CD4-positive, alpha-beta T cell treated with Interleukin-12 subunit alpha and Interleukin-12 subunit beta, for 1 hour (primary cell): ENCODE measurements around the gene RIN3.
A peak's percentile ranks its signal among the peaks of the same experiment; 100 is the strongest.

ENCODE experiments used
- DNase-seq: peaks from one replicate; pipeline ENCODE4 v3.0.0-alpha.2; 2020

RIN3 gene

DNA sequence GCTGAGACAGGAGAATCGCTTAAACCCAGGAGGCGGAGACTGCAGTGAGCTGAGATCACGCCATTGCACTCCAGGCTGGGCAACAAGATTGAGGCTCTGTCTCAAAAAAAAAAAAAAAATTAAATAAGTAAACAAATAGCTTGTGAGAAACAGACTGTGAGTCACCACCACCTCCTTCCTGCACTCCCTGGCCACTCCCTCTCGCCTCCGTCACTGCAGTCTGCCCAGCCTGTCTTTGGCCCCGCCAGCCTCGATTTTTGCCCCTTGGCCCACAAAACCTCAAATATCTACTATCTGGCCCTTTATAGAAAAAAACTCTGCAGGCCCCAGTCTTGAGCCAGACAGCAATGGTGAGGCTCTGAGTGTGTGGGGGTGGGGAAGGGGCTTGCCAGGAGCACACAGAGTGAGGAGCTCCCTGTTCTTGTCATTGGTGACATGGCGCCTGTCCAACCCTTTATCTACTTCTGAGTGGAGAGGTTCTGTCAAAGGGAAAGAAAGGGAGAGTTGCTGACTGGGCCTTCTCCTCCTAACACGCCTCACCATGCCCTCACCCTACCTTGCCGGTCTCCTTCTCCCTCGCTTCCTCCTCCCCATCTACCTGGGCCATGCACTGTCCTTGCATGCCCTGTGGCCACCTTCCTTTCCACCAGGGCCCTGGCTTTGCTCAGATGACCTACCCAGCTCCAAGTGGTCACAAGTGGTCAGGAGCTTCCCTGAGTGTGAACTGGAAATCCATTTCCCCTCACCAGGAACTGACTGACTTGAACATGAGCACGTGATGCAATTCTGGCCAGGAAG lies 212.8 kb downstream of the RIN3 start:
- peak; percentile 51 for DNase-seq

GRCh38 chr14:92726933-92727262 lies 213.3 kb downstream of the RIN3 start:
- DNase-seq: no peak

DNA sequence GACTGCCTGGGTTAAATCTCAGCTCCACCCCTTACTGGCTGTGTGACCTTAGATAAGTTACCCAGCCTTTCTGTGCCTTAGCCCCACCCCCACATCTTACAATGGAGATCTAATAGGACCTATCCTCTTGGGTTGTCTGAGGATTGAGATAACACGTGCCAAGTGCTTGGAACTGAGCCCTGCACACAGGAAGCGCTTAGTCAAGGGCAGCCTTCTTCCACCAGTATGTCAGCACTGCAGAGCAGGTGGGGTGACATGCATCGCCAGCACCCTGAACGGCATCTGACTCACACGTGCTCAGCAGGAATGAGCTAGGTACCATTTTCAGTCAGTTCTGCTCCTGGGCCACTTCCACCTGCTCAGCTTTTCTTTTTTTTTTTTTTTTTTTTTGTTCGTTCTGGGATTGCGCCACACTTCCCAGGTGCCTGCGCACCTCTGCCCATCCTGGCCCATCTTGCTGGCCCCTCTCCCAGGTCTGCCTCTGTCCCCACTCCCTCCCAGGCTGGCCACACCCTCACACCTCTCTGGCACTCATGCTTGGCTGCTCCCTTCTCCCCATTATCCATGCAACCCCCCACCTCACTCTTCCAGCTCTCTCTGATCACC lies 215.3 kb downstream of the RIN3 start:
- DNase-seq: no peak

DNA sequence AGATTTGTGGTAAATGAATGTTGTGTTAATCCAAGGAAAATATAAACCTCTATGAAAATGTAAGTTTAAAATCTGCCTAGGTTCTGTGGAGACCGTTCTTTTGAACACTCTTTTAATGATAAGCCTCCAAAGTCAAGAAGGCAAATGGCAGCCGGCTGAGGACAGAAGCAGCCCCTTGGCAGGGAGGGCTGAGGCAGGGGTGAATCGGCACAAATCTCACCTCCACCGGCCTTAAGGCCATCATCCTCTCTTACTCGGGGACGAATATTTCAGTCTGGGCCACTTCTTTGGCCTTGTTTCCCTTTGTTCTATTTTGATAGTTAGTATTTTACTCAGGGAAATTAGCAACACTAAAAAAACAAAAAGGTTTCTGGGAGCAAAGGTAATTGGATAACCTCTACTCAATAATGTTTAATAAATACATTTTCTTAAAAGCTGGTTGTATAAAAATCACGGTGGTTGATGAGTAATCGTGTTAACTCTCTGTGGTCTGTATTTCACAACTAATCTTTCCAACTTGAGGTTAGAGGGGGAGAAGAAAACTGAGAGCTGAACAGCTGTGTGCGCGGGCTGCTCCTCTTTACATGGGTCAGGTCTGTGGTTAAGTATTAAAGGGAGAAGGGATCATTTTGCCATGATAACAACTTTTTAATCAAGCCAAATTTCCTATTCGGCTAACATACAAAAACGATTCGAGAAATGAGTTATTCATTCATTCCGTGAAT lies 216.2 kb downstream of the RIN3 start:
- no peak for DNase-seq

DNA sequence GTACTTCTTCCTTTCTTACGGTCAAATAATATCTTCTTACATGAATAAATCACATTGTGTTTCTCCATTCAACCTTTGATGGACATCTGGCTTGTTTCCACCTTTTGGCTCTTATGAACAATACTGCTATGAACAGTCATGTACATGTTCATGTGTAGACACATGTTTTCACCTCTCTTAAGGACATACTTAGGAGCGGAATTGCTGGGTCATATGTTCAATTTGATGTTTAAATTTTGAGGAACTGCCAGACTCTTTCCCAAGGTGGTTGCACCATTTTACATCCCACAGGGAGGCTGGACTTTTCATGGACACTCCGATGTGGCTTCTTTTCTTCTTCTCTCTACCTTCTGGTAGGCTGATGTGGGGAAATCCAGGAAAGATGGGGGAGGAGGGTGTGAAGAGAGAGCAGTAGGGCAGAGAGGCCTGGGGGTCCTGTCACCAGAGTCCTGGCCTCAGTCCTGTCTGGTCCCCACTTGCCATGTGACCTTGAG lies 218.1 kb downstream of the RIN3 start:
- DNase-seq: no peak

DNA sequence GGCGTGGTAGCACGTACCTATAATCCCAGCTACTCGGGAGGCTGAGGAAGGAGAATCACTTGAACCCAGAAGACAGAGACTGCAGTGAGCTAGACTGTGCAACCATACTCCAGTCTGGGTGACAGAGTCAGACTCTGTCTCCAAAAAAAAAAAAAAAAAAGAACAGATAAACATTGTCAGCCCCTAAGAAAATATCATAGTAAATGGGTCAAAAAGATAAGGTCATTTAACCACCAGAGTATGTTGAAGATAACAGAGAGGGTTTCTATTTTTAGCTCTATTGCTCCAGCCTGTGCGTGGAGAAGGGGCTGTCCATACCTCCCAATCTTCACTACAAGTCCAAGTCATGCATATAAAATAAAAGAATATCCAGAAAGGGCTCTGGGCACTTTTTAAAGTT lies 219.4 kb downstream of the RIN3 start:
- no peak for DNase-seq

- DNase-seq: no peak
These were observed 221.0 kb downstream of the RIN3 start for GRCh38 chr14:92734618-92735017.

GRCh38 chr14:92735344-92735743 lies 221.8 kb downstream of the RIN3 start:
- DNase-seq: no peak

- no peak for DNase-seq
These were observed 223.6 kb downstream of the RIN3 start for GRCh38 chr14:92737206-92737605.

DNA sequence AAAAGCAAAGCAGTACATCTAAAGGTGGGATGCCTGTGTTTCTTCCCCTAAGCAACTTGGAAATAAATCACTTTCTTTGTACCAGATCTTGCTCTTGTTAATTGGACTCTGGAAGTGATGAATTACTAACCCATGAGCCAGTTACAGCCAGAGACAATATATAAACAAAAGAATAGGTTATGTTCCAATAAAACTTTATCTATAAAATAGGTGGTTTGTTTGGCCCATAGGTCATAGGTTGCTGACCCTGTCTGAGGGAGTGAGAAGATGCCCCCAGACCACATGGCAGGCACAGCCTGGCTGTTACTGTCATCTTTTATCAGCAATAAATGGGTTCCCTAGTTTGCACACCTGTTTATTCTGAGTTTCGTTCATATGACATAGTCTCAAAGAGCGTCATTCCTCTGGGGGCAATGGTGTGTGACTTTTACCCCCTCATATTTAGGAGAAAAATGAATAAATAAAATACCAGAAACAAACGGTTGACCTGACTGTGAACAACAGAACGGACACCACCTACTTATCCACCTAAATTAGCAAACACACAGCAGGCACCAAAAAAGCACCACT lies 224.1 kb downstream of the RIN3 start:
- DNase-seq: no peak
